Neuronal stem cell (in vitro differentiated cells): ENCODE measurements around the gene DCDC2C.

Experiments
- DNase-seq: peaks from one replicate; pipeline ENCODE4 v3.0.0-alpha.2; 2013; ENCODE audit warnings: low spot score
- H2AFZ ChIP-seq: one replicate; pipeline ENCODE4 v1.6.1; 2013; ENCODE audit warnings: mild to moderate bottlenecking, low read length, inconsistent platforms
- H2AK5ac ChIP-seq: 2 replicates; pipeline ENCODE4 v1.6.1; 2013; ENCODE audit warnings: low read depth, mild to moderate bottlenecking, inconsistent platforms, low read length, moderate library complexity, mixed read lengths
- H2BK120ac ChIP-seq: 2 replicates; pipeline ENCODE4 v1.6.1; 2013; ENCODE audit warnings: low read depth, mild to moderate bottlenecking, inconsistent platforms, low read length, moderate library complexity, mixed read lengths
- H2BK12ac ChIP-seq: one replicate; pipeline ENCODE4 v1.6.1; 2013; ENCODE audit warnings: low read length, inconsistent platforms
- H2BK15ac ChIP-seq: 2 replicates; pipeline ENCODE4 v1.6.1; 2013; ENCODE audit warnings: mild to moderate bottlenecking, low read length, inconsistent platforms, mixed read lengths
- H2BK5ac ChIP-seq: one replicate; pipeline ENCODE4 v1.6.1; 2013; ENCODE audit warnings: inconsistent platforms, mild to moderate bottlenecking, low read length, moderate library complexity
- H3K14ac ChIP-seq: one replicate; pipeline ENCODE4 v1.6.1; 2013; ENCODE audit warnings: low read length, inconsistent platforms
- H3K18ac ChIP-seq: 2 replicates; pipeline ENCODE4 v1.6.1; 2013; ENCODE audit warnings: low read length, inconsistent platforms
- H3K23ac ChIP-seq: 2 replicates; pipeline ENCODE4 v1.6.1; 2013; ENCODE audit warnings: low read depth, mild to moderate bottlenecking, mixed read lengths, low read length, inconsistent platforms; ENCODE audit not compliant: poor library complexity
- H3K27ac ChIP-seq: replicated peaks from 3 replicates; pipeline ENCODE4 v1.5.1; 2013; ENCODE audit warnings: low read length, inconsistent platforms
- H3K27me3 ChIP-seq, 3 experiments: 2 replicates each; pipeline ENCODE4 v1.6.1; 2013; ENCODE audit warnings: low read length in 3 of 3, mild to moderate bottlenecking in 2 of 3, inconsistent platforms in 1 of 3, low read depth in 1 of 3, mixed read lengths in 1 of 3, moderate library complexity in 1 of 3; ENCODE audit not compliant: control insufficient read depth in 3 of 3, insufficient read depth in 3 of 3
- H3K36me3 ChIP-seq, 2 donors: replicated peaks in 1 of 2; 2 replicates each; pipeline ENCODE4 v1.6.1; 2013; ENCODE audit warnings: low read length in 2 of 2; ENCODE audit not compliant: control insufficient read depth in 2 of 2, insufficient read depth in 2 of 2
- H3K4ac ChIP-seq: 2 replicates; pipeline ENCODE4 v1.6.1; 2013; ENCODE audit warnings: inconsistent platforms, mild to moderate bottlenecking, low read length, moderate library complexity
- H3K4me1 ChIP-seq, 2 donors: 1 replicate in 1 of 2; 2 replicates in 1 of 2; pipeline ENCODE4 v1.6.1; 2013; ENCODE audit warnings: low read length in 2 of 2, low read depth in 1 of 2; ENCODE audit not compliant: control insufficient read depth in 2 of 2, insufficient read depth in 1 of 2
- H3K4me2 ChIP-seq: one replicate; pipeline ENCODE4 v1.6.1; 2013; ENCODE audit warnings: mild to moderate bottlenecking, low read length, inconsistent platforms; ENCODE audit not compliant: insufficient read depth, poor library complexity, severe bottlenecking
- H3K4me3 ChIP-seq, 2 donors: 2 replicates each; pipeline ENCODE4 v1.5.1; 2013; ENCODE audit warnings: low read length in 2 of 2, mild to moderate bottlenecking in 2 of 2, inconsistent platforms in 1 of 2, moderate library complexity in 1 of 2
- H3K79me1 ChIP-seq: one replicate; pipeline ENCODE4 v1.6.1; 2013; ENCODE audit warnings: low read depth, mild to moderate bottlenecking, inconsistent platforms, low read length, moderate library complexity
- H3K9ac ChIP-seq: one replicate; pipeline ENCODE4 v1.6.1; 2013; ENCODE audit warnings: mild to moderate bottlenecking, low read depth, low read length, inconsistent platforms; ENCODE audit not compliant: poor library complexity
- H3K9me3 ChIP-seq, 2 donors: replicated peaks in 1 of 2; 2 replicates each; pipeline versions ENCODE3 to v1.6.1; 2013; ENCODE audit warnings: low read length in 2 of 2, mild to moderate bottlenecking in 2 of 2, inconsistent platforms in 1 of 2, low read depth in 1 of 2, mixed read lengths in 1 of 2, moderate library complexity in 1 of 2; ENCODE audit not compliant: control insufficient read depth in 2 of 2, insufficient read depth in 1 of 2
- H4K8ac ChIP-seq: one replicate; pipeline ENCODE4 v1.6.1; 2013; ENCODE audit warnings: low read depth, mild to moderate bottlenecking, inconsistent platforms, low read length, moderate library complexity
- H4K91ac ChIP-seq: one replicate; pipeline ENCODE4 v1.6.1; 2013; ENCODE audit warnings: low read length, low read depth, mild to moderate bottlenecking, inconsistent platforms; ENCODE audit not compliant: poor library complexity
- WGBS, 2 donors: extraction: QIAGEN DNeasy Blood & Tissue Kit; methylation state at CpG; one replicate each; pipeline ENCODE4 v1.1.7; 2013; ENCODE audit warnings: missing lambda C conversion rate in 2 of 2, mixed read lengths in 1 of 2; ENCODE audit not compliant: insufficient read length in 2 of 2, insufficient replicate concordance in 1 of 2; ENCODE audit errors: extremely low coverage in 2 of 2; 5-methylcytosine and 5-hydroxymethylcytosine counted together

DCDC2C gene

DNA sequence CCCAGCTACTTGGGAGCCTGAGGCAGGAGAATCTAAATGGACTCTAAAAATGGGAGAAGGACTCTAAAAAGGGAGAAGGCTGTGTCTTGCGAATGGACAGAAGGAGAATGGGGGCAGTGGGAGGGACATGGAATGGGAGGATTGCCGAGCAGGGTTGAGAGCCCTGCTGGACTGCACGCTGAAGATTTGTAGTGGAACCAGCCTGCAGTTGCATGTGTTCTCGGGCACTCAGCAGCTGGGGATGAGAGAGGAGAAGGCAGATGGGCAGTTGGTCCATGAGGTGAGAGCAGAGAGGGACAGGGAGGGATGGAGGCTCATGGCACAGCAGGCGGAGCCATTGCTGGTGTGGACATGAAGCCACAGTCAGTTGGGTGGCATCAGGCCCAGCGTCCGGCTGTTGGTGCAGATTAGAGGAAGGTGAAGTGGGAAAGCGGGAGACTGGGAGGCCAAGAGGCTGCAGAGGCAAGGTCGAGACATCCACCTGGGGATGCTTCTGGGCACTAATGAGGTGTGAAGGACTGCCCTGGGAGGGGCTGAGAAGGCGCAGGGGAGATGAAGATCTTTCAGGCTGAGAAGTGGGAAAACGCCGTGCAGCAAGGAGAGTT is 40.7 kb downstream of the DCDC2C start:
- no peak overlapping the region for H3K4me3 ChIP-seq
- H3K9me3 ChIP-seq: peaks cover 0 to 3% of the 10 kb centered on the region in 2 donors
- no peak overlapping the region for H3K14ac ChIP-seq
- no peak for DNase-seq
- no peak overlapping the region for H2BK15ac ChIP-seq
- H2BK5ac ChIP-seq: no peak overlapping the region
- H3K4me1 ChIP-seq: no peaks in the 10 kb centered on the region
- H3K23ac ChIP-seq: peak overlapping the region; percentile 4
- H4K8ac ChIP-seq: no peak overlapping the region
- no CpG with 5 or more reads among the region's 12 CpGs for WGBS, 2 donors
- no peak overlapping the region for H3K4me2 ChIP-seq
- H3K27me3 ChIP-seq: no peaks in the 10 kb centered on the region
- H3K18ac ChIP-seq: no peak overlapping the region
- no peak overlapping the region for H4K91ac ChIP-seq
- H2AK5ac ChIP-seq: peak overlapping the region; percentile 12
- H2BK12ac ChIP-seq: no peak overlapping the region
- no peak overlapping the region for H3K9ac ChIP-seq
- H3K27ac ChIP-seq: no peak overlapping the region
- H2AFZ ChIP-seq: no peak overlapping the region
- no peak overlapping the region for H2BK120ac ChIP-seq
- H3K4ac ChIP-seq: no peak overlapping the region
- no peaks in the 10 kb centered on the region for H3K79me1 ChIP-seq
- no peaks in the 10 kb centered on the region for H3K36me3 ChIP-seq

- no peak for DNase-seq
- no peak overlapping the region for H3K4me3 ChIP-seq
- no CpG with 5 or more reads among the region's 12 CpGs for WGBS, 2 donors
- no peaks in the 10 kb centered on the region for H3K27me3 ChIP-seq
- H3K4me1 ChIP-seq: no peaks in the 10 kb centered on the region
- H3K18ac ChIP-seq: peak overlapping the region; percentile 15
- no peak overlapping the region for H4K8ac ChIP-seq
- H2AFZ ChIP-seq: no peak overlapping the region
- H3K27ac ChIP-seq: no peak overlapping the region
- no peak overlapping the region for H2BK5ac ChIP-seq
- H3K4me2 ChIP-seq: no peak overlapping the region
- no peaks in the 10 kb centered on the region for H3K79me1 ChIP-seq
- H3K4ac ChIP-seq: no peak overlapping the region
- H3K36me3 ChIP-seq: no peaks in the 10 kb centered on the region
- no peak overlapping the region for H2BK120ac ChIP-seq
- H3K23ac ChIP-seq: no peak overlapping the region
- no peak overlapping the region for H2AK5ac ChIP-seq
- no peak overlapping the region for H2BK15ac ChIP-seq
- H4K91ac ChIP-seq: no peak overlapping the region
- H3K9ac ChIP-seq: no peak overlapping the region
- peaks cover 0 to 3% of the 10 kb centered on the region in 2 donors for H3K9me3 ChIP-seq
- H3K14ac ChIP-seq: no peak overlapping the region
- no peak overlapping the region for H2BK12ac ChIP-seq
Observed at GRCh38 chr2:3745920-3746319, 42.5 kb downstream of the DCDC2C start.

GRCh38 chr2:3747032-3747654 is 43.8 kb downstream of the DCDC2C start:
- Histone ChIP-seq H3K27me3 (no peaks in the 10 kb centered on the region), H3K9ac (no peak overlapping the region), H2BK120ac (no peak overlapping the region), H3K27ac (no peak overlapping the region), H2BK15ac (no peak overlapping the region), H4K91ac (no peak overlapping the region), H2AK5ac (no peak overlapping the region), H2AFZ (no peak overlapping the region), H3K36me3 (no peaks in the 10 kb centered on the region), H3K18ac (peak overlapping the region; percentile 11), H3K4me2 (no peak overlapping the region), H4K8ac (no peak overlapping the region), H3K23ac (no peak overlapping the region), H3K14ac (no peak overlapping the region), H3K79me1 (no peaks in the 10 kb centered on the region), H2BK12ac (no peak overlapping the region), H2BK5ac (peak overlapping the region; percentile 25), H3K4me1 (no peaks in the 10 kb centered on the region), H3K4ac (no peak overlapping the region), H3K4me3 (no peak overlapping the region), H3K9me3 (peaks cover 0 to 3% of the 10 kb centered on the region in 2 donors)
- no CpG with 5 or more reads among the region's 20 CpGs for WGBS, 2 donors
- no peak for DNase-seq

DNA sequence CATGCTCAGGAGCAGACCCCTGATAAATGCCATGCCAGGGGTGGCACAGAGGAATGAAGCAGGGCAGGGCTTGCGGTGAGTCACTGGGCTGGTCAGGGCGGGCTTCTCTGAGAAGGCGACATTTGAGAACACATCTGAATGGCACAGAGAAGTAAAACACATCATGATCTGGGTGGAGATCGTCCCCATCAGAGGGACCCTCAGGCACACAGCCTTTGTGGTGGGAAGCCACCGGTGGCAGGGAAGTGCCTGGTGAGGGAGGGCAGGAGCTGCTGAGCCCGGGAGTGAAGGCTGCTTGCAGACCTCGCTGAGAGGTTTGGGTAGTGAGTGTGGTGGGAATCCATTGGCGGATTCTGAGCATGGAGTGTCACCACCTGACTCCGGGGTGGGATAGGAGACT is 44.5 kb downstream of the DCDC2C start:
- Histone ChIP-seq H3K27ac (no peak overlapping the region), H2AK5ac (peak overlapping the region; percentile 50), H2BK12ac (no peak overlapping the region), H3K36me3 (no peaks in the 10 kb centered on the region), H3K4me2 (no peak overlapping the region), H3K14ac (peak overlapping the region; percentile 31), H3K4ac (no peak overlapping the region), H2BK5ac (no peak overlapping the region), H2AFZ (no peak overlapping the region), H3K27me3 (no peaks in the 10 kb centered on the region), H4K8ac (no peak overlapping the region), H3K23ac (no peak overlapping the region), H3K9me3 (peaks cover 0 to 2% of the 10 kb centered on the region in 2 donors), H3K9ac (no peak overlapping the region), H3K18ac (no peak overlapping the region), H2BK120ac (no peak overlapping the region), H3K4me3 (no peak overlapping the region), H4K91ac (no peak overlapping the region), H3K4me1 (no peaks in the 10 kb centered on the region), H3K79me1 (no peaks in the 10 kb centered on the region), H2BK15ac (no peak overlapping the region)
- no peak for DNase-seq
- WGBS, 2 donors: no CpG with 5 or more reads among the region's 9 CpGs
